ENCODE results near the gene CECR2. TPM values are rescaled to one million over a fixed set of nuclear protein-coding genes. Genes with fewer than 3 reads are reported as not detected.

The CECR2 gene
- total RNA-seq, 2 donors from 2014 or later = 2.6 to 3.4 TPM

DNA sequence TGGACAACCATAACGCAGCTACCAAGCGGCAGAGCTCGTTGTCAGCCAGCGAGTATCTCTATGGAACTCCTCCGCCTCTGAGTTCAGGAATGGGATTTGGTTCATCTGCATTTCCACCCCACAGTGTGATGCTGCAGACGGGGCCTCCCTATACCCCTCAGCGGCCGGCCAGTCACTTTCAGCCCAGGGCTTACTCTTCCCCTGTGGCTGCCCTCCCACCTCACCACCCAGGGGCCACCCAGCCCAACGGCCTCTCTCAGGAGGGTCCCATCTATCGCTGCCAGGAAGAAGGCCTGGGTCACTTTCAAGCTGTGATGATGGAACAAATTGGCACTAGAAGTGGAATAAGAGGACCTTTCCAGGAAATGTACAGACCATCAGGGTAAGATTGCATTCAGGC is 179.9 kb downstream of the CECR2 start:
- H3K9me3 ChIP-seq = no peaks in the 10 kb centered on the region
- WGBS, 2 donors = 88% methylated on average over 9 to 10 of the region's 10 CpGs
- TF ChIP-seq, protein P1, sequence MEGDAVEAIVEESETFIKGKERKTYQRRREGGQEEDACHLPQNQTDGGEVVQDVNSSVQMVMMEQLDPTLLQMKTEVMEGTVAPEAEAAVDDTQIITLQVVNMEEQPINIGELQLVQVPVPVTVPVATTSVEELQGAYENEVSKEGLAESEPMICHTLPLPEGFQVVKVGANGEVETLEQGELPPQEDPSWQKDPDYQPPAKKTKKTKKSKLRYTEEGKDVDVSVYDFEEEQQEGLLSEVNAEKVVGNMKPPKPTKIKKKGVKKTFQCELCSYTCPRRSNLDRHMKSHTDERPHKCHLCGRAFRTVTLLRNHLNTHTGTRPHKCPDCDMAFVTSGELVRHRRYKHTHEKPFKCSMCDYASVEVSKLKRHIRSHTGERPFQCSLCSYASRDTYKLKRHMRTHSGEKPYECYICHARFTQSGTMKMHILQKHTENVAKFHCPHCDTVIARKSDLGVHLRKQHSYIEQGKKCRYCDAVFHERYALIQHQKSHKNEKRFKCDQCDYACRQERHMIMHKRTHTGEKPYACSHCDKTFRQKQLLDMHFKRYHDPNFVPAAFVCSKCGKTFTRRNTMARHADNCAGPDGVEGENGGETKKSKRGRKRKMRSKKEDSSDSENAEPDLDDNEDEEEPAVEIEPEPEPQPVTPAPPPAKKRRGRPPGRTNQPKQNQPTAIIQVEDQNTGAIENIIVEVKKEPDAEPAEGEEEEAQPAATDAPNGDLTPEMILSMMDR (IDR thresholded peaks at IDR 0.05) = no peak
- no peak for TF ChIP-seq POLR2A (IDR thresholded peaks at IDR 0.05)
- H3K4me1 ChIP-seq = no peaks in the 10 kb centered on the region
- no peak for DNase-seq
- no peaks in the 10 kb centered on the region for H3K27me3 ChIP-seq
- H3K4me3 ChIP-seq = no peak overlapping the region
- H3K27ac ChIP-seq = no peak overlapping the region
- no peaks in the 10 kb centered on the region for H3K36me3 ChIP-seq (replicated peaks in 1 of 2; ENCODE audit: insufficient read depth in 1 of 2, low read depth in 2 of 2)
- intact Hi-C loops (cut with DNase I) = no loop called here
- no peak for ATAC-seq

DNA sequence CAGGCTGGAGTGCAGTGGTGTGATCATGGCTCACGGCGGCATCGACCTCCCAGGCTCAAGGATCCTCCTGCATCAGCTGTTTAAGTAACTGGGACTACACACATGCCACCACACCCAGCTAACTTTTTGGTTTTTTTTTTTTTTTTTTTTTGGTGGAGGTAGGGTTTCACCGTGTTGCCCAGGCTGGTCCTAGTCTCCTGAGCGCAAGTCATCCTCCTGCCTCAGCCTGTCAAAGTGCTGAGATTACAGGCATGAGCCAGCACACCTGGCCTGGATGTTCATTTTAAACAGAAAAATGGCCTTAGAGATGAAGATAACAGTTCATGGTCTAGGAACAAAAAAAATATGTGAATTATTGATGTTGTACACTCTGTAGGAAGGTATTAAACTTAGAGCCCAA is 180.4 kb downstream of the CECR2 start:
- intact Hi-C loops (cut with DNase I) = no loop called here
- no peak overlapping the region for H3K4me3 ChIP-seq
- DNase-seq (no peak), ATAC-seq (no peak)
- TF ChIP-seq, protein P1 (IDR thresholded peaks at IDR 0.05) = no peak
- TF ChIP-seq POLR2A (IDR thresholded peaks at IDR 0.05) = no peak
- H3K27ac ChIP-seq = no peak overlapping the region
- WGBS, 2 donors = 95 to 100% methylated on average over 5 of the region's 5 CpGs
- no peaks in the 10 kb centered on the region for H3K36me3 ChIP-seq (replicated peaks in 1 of 2; ENCODE audit: insufficient read depth in 1 of 2, low read depth in 2 of 2)
- H3K4me1 ChIP-seq = no peaks in the 10 kb centered on the region
- no peaks in the 10 kb centered on the region for H3K27me3 ChIP-seq
- H3K9me3 ChIP-seq = no peaks in the 10 kb centered on the region

DNA sequence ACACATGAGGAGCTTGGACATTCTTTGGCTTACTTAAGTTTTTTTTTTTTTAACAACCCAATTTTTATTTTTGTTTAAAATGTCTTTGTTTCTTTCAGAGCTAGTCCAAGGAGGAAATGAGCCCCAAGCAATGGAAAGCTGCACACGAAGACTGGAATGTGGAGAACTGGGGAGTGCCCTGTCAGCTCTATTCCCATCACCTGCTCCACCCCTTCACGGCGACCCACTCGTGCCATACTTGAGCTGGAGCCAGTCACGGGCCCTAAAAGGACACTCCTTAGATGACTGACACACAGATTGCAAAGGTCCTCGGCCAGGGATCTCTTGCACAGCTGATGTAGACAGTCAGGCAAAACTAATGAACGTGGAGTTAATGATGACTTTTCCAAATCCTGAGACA is 183.5 kb downstream of the CECR2 start:
- 72 to 74% methylated on average over 7 of the region's 7 CpGs for WGBS, 2 donors
- DNase-seq = no peak
- H3K27me3 ChIP-seq = no peaks in the 10 kb centered on the region
- no peak for ATAC-seq
- intact Hi-C loops (cut with DNase I) = no loop called here
- H3K27ac ChIP-seq = no peak overlapping the region
- TF ChIP-seq, protein P1 (IDR thresholded peaks at IDR 0.05) = no peak
- no peak for TF ChIP-seq POLR2A (IDR thresholded peaks at IDR 0.05)
- H3K9me3 ChIP-seq = no peaks in the 10 kb centered on the region
- no peaks in the 10 kb centered on the region for H3K36me3 ChIP-seq (replicated peaks in 1 of 2; ENCODE audit: insufficient read depth in 1 of 2, low read depth in 2 of 2)
- H3K4me1 ChIP-seq = no peaks in the 10 kb centered on the region
- no peak overlapping the region for H3K4me3 ChIP-seq

DNA sequence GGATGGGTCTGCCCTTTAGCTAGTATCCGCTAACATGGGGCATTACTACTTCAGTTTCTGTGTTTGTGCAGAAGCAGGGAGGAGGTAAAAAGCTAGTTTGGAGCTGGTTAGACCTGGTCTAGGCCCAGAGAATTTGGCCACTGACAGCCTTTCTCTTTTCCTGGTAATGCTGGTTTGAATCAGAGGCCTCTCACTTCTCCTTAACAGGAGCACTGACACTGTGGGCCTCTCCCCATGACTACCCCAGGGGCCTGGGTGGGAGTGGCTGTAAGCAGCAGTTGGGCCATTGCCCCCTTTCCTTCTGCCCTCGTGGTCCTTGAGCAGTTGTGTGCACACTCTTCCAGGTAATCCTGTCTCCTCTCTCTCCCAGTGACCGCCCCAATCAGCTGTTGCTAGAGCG is 185.6 kb downstream of the CECR2 start:
- Histone ChIP-seq H3K9me3 (no peaks in the 10 kb centered on the region), H3K27me3 (no peaks in the 10 kb centered on the region), H3K27ac (no peak overlapping the region), H3K36me3 (replicated peaks in 1 of 2; ENCODE audit: insufficient read depth in 1 of 2, low read depth in 2 of 2) (no peaks in the 10 kb centered on the region), H3K4me3 (no peak overlapping the region), H3K4me1 (no peaks in the 10 kb centered on the region)
- ATAC-seq (no peak), DNase-seq (no peak)
- intact Hi-C loops (cut with DNase I) = no loop called here
- WGBS, 2 donors = 79 to 81% methylated on average over 4 of the region's 4 CpGs
- TF ChIP-seq, protein P1 (IDR thresholded peaks at IDR 0.05) = no peak
- no peak for TF ChIP-seq POLR2A (IDR thresholded peaks at IDR 0.05)

DNA sequence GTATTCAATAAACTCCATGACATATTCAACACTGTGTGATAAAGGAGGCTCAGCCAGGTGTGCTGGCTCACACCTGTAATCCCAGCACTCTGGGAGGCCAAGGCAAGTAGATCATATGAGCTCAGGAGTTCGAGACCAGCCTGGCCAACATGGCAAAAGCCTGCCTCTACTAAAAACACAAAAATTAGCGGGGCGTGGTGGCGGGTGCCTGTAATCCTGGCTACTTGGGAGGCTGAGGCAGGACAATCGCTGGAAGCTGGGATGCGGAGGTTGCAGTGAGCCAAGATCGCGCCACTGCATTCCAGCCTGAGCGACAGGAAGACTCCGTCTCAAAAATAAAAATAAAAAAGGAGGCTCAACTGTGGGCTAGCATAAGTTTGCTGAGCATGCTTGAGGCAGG is 189.9 kb downstream of the CECR2 start:
- Histone ChIP-seq H3K4me1 (no peaks in the 10 kb centered on the region), H3K27ac (no peak overlapping the region), H3K36me3 (replicated peaks in 1 of 2; ENCODE audit: insufficient read depth in 1 of 2, low read depth in 2 of 2) (no peaks in the 10 kb centered on the region), H3K27me3 (no peaks in the 10 kb centered on the region), H3K4me3 (no peak overlapping the region), H3K9me3 (no peaks in the 10 kb centered on the region)
- intact Hi-C loops (cut with DNase I) = no loop called here
- 92 to 94% methylated on average over 10 of the region's 10 CpGs for WGBS, 2 donors
- ATAC-seq (no peak), DNase-seq (no peak)
- TF ChIP-seq, protein P1 (IDR thresholded peaks at IDR 0.05) = no peak
- no peak for TF ChIP-seq POLR2A (IDR thresholded peaks at IDR 0.05)
